Fibroblast of lung (primary cell): ENCODE data around the gene CCR3. TPM values are rescaled to one million over a fixed set of nuclear protein-coding genes. Genes with fewer than 3 reads are reported as not detected.

Source experiments
- DNase-seq, 2 donors: peaks; one replicate each; pipeline versions ENCODE4 v3.0.0 to v3.0.0-alpha.2; 2010; ENCODE audit warnings: low read depth in 2 of 2
- H2AFZ ChIP-seq: 2 replicates; pipeline ENCODE4 v1.5.1; 2012; ENCODE audit warnings: low read length, control low read depth, inconsistent platforms
- H3K27ac ChIP-seq: 2 replicates; pipeline ENCODE4 v1.5.1; 2011; ENCODE audit warnings: low read length, control low read depth; ENCODE audit not compliant: insufficient read depth
- H3K27me3 ChIP-seq: 2 replicates; pipeline ENCODE4 v1.5.1; 2011; ENCODE audit warnings: mild to moderate bottlenecking, low read length; ENCODE audit not compliant: control insufficient read depth, insufficient read depth
- H3K36me3 ChIP-seq: 2 replicates; pipeline ENCODE4 v1.5.1; 2011; ENCODE audit warnings: low read length; ENCODE audit not compliant: control insufficient read depth, insufficient read depth
- H3K4me1 ChIP-seq: 2 replicates; pipeline ENCODE4 v1.5.1; 2011; ENCODE audit warnings: low read length; ENCODE audit not compliant: control insufficient read depth, insufficient read depth; ENCODE audit errors: extremely low read depth
- H3K4me2 ChIP-seq: 2 replicates; pipeline ENCODE4 v1.5.1; 2011; ENCODE audit warnings: low read length, control low read depth; ENCODE audit not compliant: insufficient read depth; ENCODE audit errors: extremely low read depth
- H3K4me3 ChIP-seq, 4 experiments: fragments of 200-600 bp in 1 of 4; sonication (generic) in 1 of 4; replicated peaks in 1 of 4; 2 replicates each; pipeline ENCODE4 v1.5.1; 2011 to 2016; ENCODE audit warnings: low read length in 4 of 4, low read depth in 3 of 4, mild to moderate bottlenecking in 3 of 4, control low read depth in 2 of 4, inconsistent platforms in 1 of 4, mixed read lengths in 1 of 4; ENCODE audit not compliant: insufficient read depth in 1 of 4; ENCODE audit errors: control extremely low read depth in 1 of 4
- H3K79me2 ChIP-seq: 2 replicates; pipeline ENCODE4 v1.5.1; 2012; ENCODE audit warnings: mild to moderate bottlenecking, low read length, inconsistent platforms; ENCODE audit not compliant: control insufficient read depth, insufficient read depth
- H3K9ac ChIP-seq: 2 replicates; pipeline ENCODE4 v1.5.1; 2011; ENCODE audit warnings: mild to moderate bottlenecking, low read length, control low read depth; ENCODE audit not compliant: insufficient read depth
- H3K9me3 ChIP-seq: 2 replicates; pipeline ENCODE4 v1.5.1; 2012; ENCODE audit warnings: low read depth, low read length; ENCODE audit not compliant: control insufficient read depth, insufficient read depth
- H4K20me1 ChIP-seq: 2 replicates; pipeline ENCODE4 v1.5.1; 2011; ENCODE audit warnings: low read length; ENCODE audit not compliant: control insufficient read depth, insufficient read depth; ENCODE audit errors: extremely low read depth
- CTCF ChIP-seq, 2 donors: IDR thresholded peaks in 1 of 2; conservative IDR thresholded peaks in 1 of 2; 1 replicate in 1 of 2; 2 replicates in 1 of 2; pipeline ENCODE4 v1.5.1; 2011 to 2012; ENCODE audit warnings: low read length in 2 of 2, control low read depth in 1 of 2, inconsistent platforms in 1 of 2, low read depth in 1 of 2, mild to moderate bottlenecking in 1 of 2
- EZH2 ChIP-seq: IDR thresholded peaks from 2 replicates; pipeline ENCODE4 v1.5.1; 2012; ENCODE audit warnings: low read length, control low read depth, mild to moderate bottlenecking; ENCODE audit errors: missing control alignments
- polyA plus RNA-seq, 2 donors: library from polyadenylated mRNA; depleted of rRNA in 1 of 2; stranded (reverse) in 1 of 2; unstranded in 1 of 2; fragments of >200 nt; gene quantifications; 2 replicates each; pipeline ENCODE4 v1.2.1, GENCODE V29; 2011 to 2012; ENCODE audit warnings: missing spikeins in 1 of 2
- total RNA-seq: library from RNA; depleted of rRNA; stranded (reverse); fragments of >200 nt; gene quantifications from 2 replicates; pipeline ENCODE4 v1.2.1, GENCODE V29; 2014

CCR3 gene
- total and polyA plus RNA-seq, 2 donors (not counting 1 experiment from before 2014, with no cell fraction given) = 0.16 to 0.17 TPM

- H3K4me1 ChIP-seq = no peaks in the 10 kb centered on the region
- no peak overlapping the region for H3K9ac ChIP-seq
- no peak for TF ChIP-seq CTCF (conservative IDR thresholded peaks at IDR 0.05 in 1 of 2, IDR thresholded peaks at IDR 0.05 in 1 of 2; ENCODE audit: low read depth in 1 of 2, low read length in 2 of 2)
Observed at GRCh38 chr3:46264002-46264401, 21.7 kb downstream of the CCR3 start.

GRCh38 chr3:46266598-46266997, 24.3 kb downstream of the CCR3 start:
- no peak for DNase-seq
- TF ChIP-seq CTCF (conservative IDR thresholded peaks at IDR 0.05 in 1 of 2, IDR thresholded peaks at IDR 0.05 in 1 of 2; ENCODE audit: low read depth in 1 of 2, low read length in 2 of 2) = no peak
- no peak for TF ChIP-seq EZH2
- no peaks in the 10 kb centered on the region for H3K9me3 ChIP-seq

More at GRCh38 chr3:46264002-46264401, 21.7 kb downstream of the CCR3 start:
- DNase-seq = no peak
- Histone ChIP-seq H3K27me3 (no peaks in the 10 kb centered on the region), H3K4me3 (no peak overlapping the region), H3K4me2 (no peak overlapping the region), H4K20me1 (no peaks in the 10 kb centered on the region), H3K36me3 (no peaks in the 10 kb centered on the region), H3K27ac (no peak overlapping the region), H3K9me3 (no peaks in the 10 kb centered on the region), H2AFZ (no peak overlapping the region), H3K79me2 (no peaks in the 10 kb centered on the region)

GRCh38 chr3:46269556-46269955, 27.3 kb downstream of the CCR3 start:
- Histone ChIP-seq H3K9ac (no peak overlapping the region), H3K79me2 (no peaks in the 10 kb centered on the region), H3K27me3 (no peaks in the 10 kb centered on the region), H3K4me1 (no peaks in the 10 kb centered on the region), H3K36me3 (no peaks in the 10 kb centered on the region), H3K9me3 (no peaks in the 10 kb centered on the region), H3K27ac (no peak overlapping the region), H3K4me2 (no peak overlapping the region), H3K4me3 (no peak overlapping the region), H4K20me1 (no peaks in the 10 kb centered on the region), H2AFZ (no peak overlapping the region)
- DNase-seq = no peak
- TF ChIP-seq EZH2 (no peak), CTCF (conservative IDR thresholded peaks at IDR 0.05 in 1 of 2, IDR thresholded peaks at IDR 0.05 in 1 of 2; ENCODE audit: low read depth in 1 of 2, low read length in 2 of 2) (no peak)

More at GRCh38 chr3:46266598-46266997, 24.3 kb downstream of the CCR3 start:
- no peak overlapping the region for H3K9ac ChIP-seq
- no peaks in the 10 kb centered on the region for H3K27me3 ChIP-seq
- no peak overlapping the region for H2AFZ ChIP-seq
- no peak overlapping the region for H3K4me3 ChIP-seq
- H3K27ac ChIP-seq = no peak overlapping the region
- no peaks in the 10 kb centered on the region for H3K36me3 ChIP-seq
- no peak overlapping the region for H3K4me2 ChIP-seq
- no peaks in the 10 kb centered on the region for H3K4me1 ChIP-seq
- H4K20me1 ChIP-seq = no peaks in the 10 kb centered on the region
- no peaks in the 10 kb centered on the region for H3K79me2 ChIP-seq
